ENCODE data around the gene BLOC1S4.

- TF ChIP-seq POLR2AphosphoS5 (IDR thresholded peaks at IDR 0.05; ENCODE audit: borderline replicate concordance, low read depth, low read length) (no peak), EZH2 (IDR thresholded peaks at IDR 0.05) (no peak), FOXP2 (optimal IDR thresholded peaks at IDR 0.05; ENCODE audit: control extremely low read depth, extremely low read length, insufficient read depth) (no peak)
These were observed 31.3 kb upstream of the BLOC1S4 start for GRCh38 chr4:6684656-6685055.

Measured in SK-N-MC (cell line).